Keratinocyte (primary cell): ENCODE measurements around the gene NTNG1. TPM values are rescaled to one million over a fixed set of nuclear protein-coding genes. Genes with fewer than 3 reads are reported as not detected.

Source experiments
- DNase-seq: peaks from one replicate; pipeline ENCODE4 v3.0.0-alpha.2; 2011; ENCODE audit warnings: low read depth, missing footprints, low spot score
- FAIRE-seq: peaks from 2 replicates; lab custom pipeline; 2011; peaks lifted over from hg19 to GRCh38; lab: Jason Lieb, UNC
- H2AFZ ChIP-seq: 2 replicates; pipeline ENCODE4 v1.6.0; 2012; ENCODE audit warnings: low read length, control low read depth, inconsistent platforms; ENCODE audit not compliant: control insufficient read depth
- H3K27ac ChIP-seq: 2 replicates; pipeline ENCODE4 v1.5.1; 2011; ENCODE audit warnings: low read length; ENCODE audit not compliant: control insufficient read depth, insufficient read depth
- H3K27me3 ChIP-seq: 3 replicates; pipeline ENCODE4 v1.6.0; 2011; ENCODE audit warnings: low read length; ENCODE audit not compliant: control insufficient read depth, insufficient read depth; ENCODE audit errors: extremely low read depth
- H3K36me3 ChIP-seq, 2 experiments: 2 replicates in 1 of 2; 3 replicates in 1 of 2; pipeline ENCODE4 v1.5.1; 2011; ENCODE audit warnings: low read length in 2 of 2, mild to moderate bottlenecking in 1 of 2; ENCODE audit not compliant: control insufficient read depth in 2 of 2, insufficient read depth in 2 of 2; ENCODE audit errors: extremely low read depth in 1 of 2
- H3K4me1 ChIP-seq: 3 replicates; pipeline ENCODE4 v1.5.1; 2011; ENCODE audit warnings: low read length; ENCODE audit not compliant: control insufficient read depth, insufficient read depth; ENCODE audit errors: extremely low read depth
- H3K4me2 ChIP-seq: 3 replicates; pipeline ENCODE4 v1.6.0; 2011; ENCODE audit warnings: low read depth, low read length; ENCODE audit not compliant: control insufficient read depth, insufficient read depth; ENCODE audit errors: extremely low read depth
- H3K4me3 ChIP-seq, 3 experiments: fragments of 200-600 bp in 1 of 3; sonication (generic) in 1 of 3; 2 replicates in 2 of 3; 3 replicates in 1 of 3; pipeline ENCODE4 v1.5.1; 2011 to 2016; ENCODE audit warnings: low read length in 3 of 3, mild to moderate bottlenecking in 3 of 3, control low read depth in 2 of 3, inconsistent platforms in 1 of 3, low read depth in 1 of 3, mixed read lengths in 1 of 3, mixed run types in 1 of 3, moderate library complexity in 1 of 3; ENCODE audit not compliant: control insufficient read depth in 2 of 3, insufficient read depth in 2 of 3; ENCODE audit errors: extremely low read depth in 1 of 3
- H3K79me2 ChIP-seq: 2 replicates; pipeline ENCODE4 v1.6.0; 2012; ENCODE audit warnings: low read length; ENCODE audit not compliant: control insufficient read depth, insufficient read depth
- H3K9ac ChIP-seq: 3 replicates; pipeline ENCODE4 v1.6.0; 2011; ENCODE audit warnings: low read length; ENCODE audit not compliant: control insufficient read depth, insufficient read depth; ENCODE audit errors: extremely low read depth
- H3K9me1 ChIP-seq: 3 replicates; pipeline ENCODE4 v1.6.0; 2011; ENCODE audit warnings: low read length; ENCODE audit not compliant: control insufficient read depth, insufficient read depth; ENCODE audit errors: extremely low read depth
- H3K9me3 ChIP-seq: 2 replicates; pipeline ENCODE4 v1.5.1; 2012; ENCODE audit warnings: low read depth, low read length; ENCODE audit not compliant: control insufficient read depth
- H4K20me1 ChIP-seq: 3 replicates; pipeline ENCODE4 v1.6.0; 2011; ENCODE audit warnings: low read length; ENCODE audit not compliant: control insufficient read depth, insufficient read depth; ENCODE audit errors: extremely low read depth
- EZH2 ChIP-seq: IDR thresholded peaks from one replicate; pipeline ENCODE4 v1.6.1; 2012; ENCODE audit warnings: inconsistent platforms, mild to moderate bottlenecking, low read length, moderate library complexity
- dilution Hi-C: fragments of 300-500 bp; cut with MboI; formaldehyde crosslinking; loops from one replicate; pipeline ENCODE4 v1.7.0; 2020; ENCODE audit warnings: low sequenced_read_pairs; ENCODE audit not compliant: extremely low pct_ligation_motif_present
- polyA plus RNA-seq, 5 experiments: library from polyadenylated mRNA; depleted of rRNA in 3 of 5; stranded (reverse) in 3 of 5; stranded (forward) in 1 of 5; unstranded in 1 of 5; fragments of >200 nt; gene quantifications; 1 replicate in 1 of 5; 2 replicates in 3 of 5; 3 replicates in 1 of 5; pipeline versions ENCODE4 v1.2.1 to v1.2.3, GENCODE V29; 2011 to 2012; ENCODE audit warnings: missing spikeins in 2 of 5, low read depth in 1 of 5, low replicate concordance in 1 of 5
- TF ChIP-seq, protein P1 (sequence below), 3 experiments: IDR thresholded peaks in 1 of 3; conservative IDR thresholded peaks in 1 of 3; optimal IDR thresholded peaks in 1 of 3; 2 replicates in 2 of 3; 3 replicates in 1 of 3; pipeline versions ENCODE3 to v1.5.1; 2011; ENCODE audit warnings: low read length in 3 of 3, mild to moderate bottlenecking in 3 of 3, moderate library complexity in 2 of 3, control low read depth in 1 of 3, inconsistent platforms in 1 of 3; ENCODE audit not compliant: insufficient read depth in 2 of 3; ENCODE audit errors: extremely low read depth in 1 of 3

Gene NTNG1
- polyA plus RNA-seq, 1 donor (not counting 4 experiments of a cell fraction or from before 2014, with no cell fraction given): 8.1 TPM

DNA sequence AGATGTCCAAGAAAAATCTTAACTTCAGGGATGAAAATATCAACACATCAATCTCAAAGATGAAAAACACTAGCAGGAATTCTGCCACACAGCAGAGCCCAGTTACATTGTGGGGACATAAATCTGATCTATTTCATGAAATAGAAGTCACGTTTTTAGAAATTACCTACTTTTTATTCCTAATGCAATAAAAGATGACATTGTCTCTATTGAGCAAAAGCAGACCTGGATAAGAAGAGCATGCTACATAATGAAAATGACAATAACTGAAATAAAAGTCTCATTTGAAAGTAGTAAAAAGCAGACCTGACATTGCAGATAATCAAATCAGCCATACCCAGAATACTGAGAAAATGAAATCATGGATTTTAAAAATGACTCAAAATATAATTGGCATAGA is 156.8 kb downstream of the NTNG1 start:
- no peaks in the 10 kb centered on the region for H3K36me3 ChIP-seq
- H4K20me1 ChIP-seq: no peaks in the 10 kb centered on the region
- no peak overlapping the region for H3K4me2 ChIP-seq
- no peaks in the 10 kb centered on the region for H3K27me3 ChIP-seq
- dilution Hi-C loops: no loop called here
- no peaks in the 10 kb centered on the region for H3K9me3 ChIP-seq
- no peak overlapping the region for H3K27ac ChIP-seq
- no peak for FAIRE-seq
- no peak overlapping the region for H2AFZ ChIP-seq
- no peaks in the 10 kb centered on the region for H3K9me1 ChIP-seq
- no peak for DNase-seq
- TF ChIP-seq EZH2: no peak
- TF ChIP-seq, protein P1, sequence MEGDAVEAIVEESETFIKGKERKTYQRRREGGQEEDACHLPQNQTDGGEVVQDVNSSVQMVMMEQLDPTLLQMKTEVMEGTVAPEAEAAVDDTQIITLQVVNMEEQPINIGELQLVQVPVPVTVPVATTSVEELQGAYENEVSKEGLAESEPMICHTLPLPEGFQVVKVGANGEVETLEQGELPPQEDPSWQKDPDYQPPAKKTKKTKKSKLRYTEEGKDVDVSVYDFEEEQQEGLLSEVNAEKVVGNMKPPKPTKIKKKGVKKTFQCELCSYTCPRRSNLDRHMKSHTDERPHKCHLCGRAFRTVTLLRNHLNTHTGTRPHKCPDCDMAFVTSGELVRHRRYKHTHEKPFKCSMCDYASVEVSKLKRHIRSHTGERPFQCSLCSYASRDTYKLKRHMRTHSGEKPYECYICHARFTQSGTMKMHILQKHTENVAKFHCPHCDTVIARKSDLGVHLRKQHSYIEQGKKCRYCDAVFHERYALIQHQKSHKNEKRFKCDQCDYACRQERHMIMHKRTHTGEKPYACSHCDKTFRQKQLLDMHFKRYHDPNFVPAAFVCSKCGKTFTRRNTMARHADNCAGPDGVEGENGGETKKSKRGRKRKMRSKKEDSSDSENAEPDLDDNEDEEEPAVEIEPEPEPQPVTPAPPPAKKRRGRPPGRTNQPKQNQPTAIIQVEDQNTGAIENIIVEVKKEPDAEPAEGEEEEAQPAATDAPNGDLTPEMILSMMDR (optimal IDR thresholded peaks at IDR 0.05 in 1 of 3, IDR thresholded peaks at IDR 0.05 in 1 of 3, conservative IDR thresholded peaks at IDR 0.05 in 1 of 3; ENCODE audit: extremely low read depth in 1 of 3, insufficient read depth in 2 of 3, low read length in 3 of 3): no peak
- no peaks in the 10 kb centered on the region for H3K4me1 ChIP-seq
- H3K9ac ChIP-seq: no peak overlapping the region
- no peak overlapping the region for H3K4me3 ChIP-seq
- no peaks in the 10 kb centered on the region for H3K79me2 ChIP-seq

DNA sequence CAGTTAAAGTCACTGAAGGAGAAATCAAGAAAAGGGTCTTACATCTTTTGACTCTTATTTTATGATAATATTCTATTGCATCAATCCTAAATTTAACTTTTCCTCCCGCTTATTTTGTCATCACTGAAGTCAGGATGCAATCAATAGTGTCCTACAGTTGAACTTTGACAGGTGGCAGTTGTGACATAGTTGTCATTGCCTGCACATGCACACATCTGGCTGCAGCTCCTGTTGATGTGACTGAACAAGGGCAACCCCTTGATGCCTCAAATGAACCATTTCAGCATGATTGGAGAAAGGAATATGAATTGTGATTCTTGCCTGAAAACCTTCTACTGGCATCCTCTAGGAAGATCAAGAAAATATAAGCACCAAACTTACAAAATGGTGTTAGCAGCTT is 157.7 kb downstream of the NTNG1 start:
- dilution Hi-C loops: no loop called here
- no peaks in the 10 kb centered on the region for H3K27me3 ChIP-seq
- no peak overlapping the region for H2AFZ ChIP-seq
- no peaks in the 10 kb centered on the region for H3K79me2 ChIP-seq
- H3K4me3 ChIP-seq: no peak overlapping the region
- no peak overlapping the region for H3K27ac ChIP-seq
- H3K4me1 ChIP-seq: no peaks in the 10 kb centered on the region
- no peaks in the 10 kb centered on the region for H3K9me1 ChIP-seq
- no peaks in the 10 kb centered on the region for H3K36me3 ChIP-seq
- DNase-seq: no peak
- no peaks in the 10 kb centered on the region for H4K20me1 ChIP-seq
- H3K4me2 ChIP-seq: no peak overlapping the region
- no peak overlapping the region for H3K9ac ChIP-seq
- no peaks in the 10 kb centered on the region for H3K9me3 ChIP-seq
- FAIRE-seq: no peak
- TF ChIP-seq, protein P1 (optimal IDR thresholded peaks at IDR 0.05 in 1 of 3, IDR thresholded peaks at IDR 0.05 in 1 of 3, conservative IDR thresholded peaks at IDR 0.05 in 1 of 3; ENCODE audit: extremely low read depth in 1 of 3, insufficient read depth in 2 of 3, low read length in 3 of 3): no peak
- no peak for TF ChIP-seq EZH2
